HL-60/S4 treated with retinoic acid at 250 ng/mL for 4 days and 3 days (cell line): Measurements from ENCODE around the gene RASA2.

Experiments used
- in situ Hi-C: fragments of 300-500 bp; cut with MboI; formaldehyde crosslinking; loops from 2 replicates; pipeline ENCODE4 v1.7.0; 2022; ENCODE audit warnings: low sequenced_read_pairs

Gene RASA2

GRCh38 chr3:141486746-141487520 lies at the start of gene RASA2:
Gene RASA2, plus strand, starts transcription at chr3:141487027. Its CDS starts 57 bp downstream, at chr3:141487084.
- in situ Hi-C loops, result no loop called here

- in situ Hi-C loops, result no loop called here
These were observed 47.2 kb upstream of the RASA2 start for GRCh38 chr3:141439589-141439988.

GRCh38 chr3:141440942-141441341 lies 45.9 kb upstream of the RASA2 start:
- in situ Hi-C loops, result loop anchor here (10.0 kb wide), 1 partner anchor 126 kb away; no protein-coding TSS in a partner anchor

GRCh38 chr3:141441381-141442364 lies 45.2 kb upstream of the RASA2 start:
- in situ Hi-C loops, result loop anchor here (10.0 kb wide), 1 partner anchor 127 kb away; no protein-coding TSS in a partner anchor

GRCh38 chr3:141442446-141442845 lies 44.4 kb upstream of the RASA2 start:
- in situ Hi-C loops, result loop anchor here (10.0 kb wide), 1 partner anchor 128 kb away; no protein-coding TSS in a partner anchor

GRCh38 chr3:141442914-141443313 lies 43.9 kb upstream of the RASA2 start:
- in situ Hi-C loops, result loop anchor here (10.0 kb wide), 1 partner anchor 128 kb away; no protein-coding TSS in a partner anchor

GRCh38 chr3:141444586-141445285 lies 42.1 kb upstream of the RASA2 start:
- in situ Hi-C loops, result loop anchor here (10.0 kb wide), 1 partner anchor 130 kb away; no protein-coding TSS in a partner anchor

- in situ Hi-C loops, result loop anchor here (10.0 kb wide), 1 partner anchor 131 kb away; no protein-coding TSS in a partner anchor
These were observed 40.8 kb upstream of the RASA2 start for GRCh38 chr3:141445990-141446389.

- in situ Hi-C loops, result loop anchor here (10.0 kb wide), 1 partner anchor 132 kb away; no protein-coding TSS in a partner anchor
These were observed 40.1 kb upstream of the RASA2 start for GRCh38 chr3:141446737-141447136.

- in situ Hi-C loops, result loop anchor here (10.0 kb wide), 1 partner anchor 133 kb away; no protein-coding TSS in a partner anchor
These were observed 39.4 kb upstream of the RASA2 start for GRCh38 chr3:141447383-141447782.

- in situ Hi-C loops, result loop anchor here (10.0 kb wide), 1 partner anchor 134 kb away; no protein-coding TSS in a partner anchor
These were observed 38.1 kb upstream of the RASA2 start for GRCh38 chr3:141448606-141449220.

- in situ Hi-C loops, result loop anchor here (10.0 kb wide), 1 partner anchor 135 kb away; no protein-coding TSS in a partner anchor
These were observed 37.4 kb upstream of the RASA2 start for GRCh38 chr3:141449424-141449823.

- in situ Hi-C loops, result loop anchor here (25.0 kb wide), 1 partner anchor 461 kb away; no protein-coding TSS in a partner anchor
These were observed 36.0 kb upstream of the RASA2 start for GRCh38 chr3:141450727-141451375.

GRCh38 chr3:141452045-141452444 lies 34.8 kb upstream of the RASA2 start:
- in situ Hi-C loops, result loop anchor here (25.0 kb wide), 1 partner anchor 460 kb away; no protein-coding TSS in a partner anchor

GRCh38 chr3:141452773-141453172 lies 34.1 kb upstream of the RASA2 start:
- in situ Hi-C loops, result loop anchor here (25.0 kb wide), 1 partner anchor 460 kb away; no protein-coding TSS in a partner anchor

- in situ Hi-C loops, result loop anchor here (25.0 kb wide), 1 partner anchor 458 kb away; no protein-coding TSS in a partner anchor
These were observed 32.8 kb upstream of the RASA2 start for GRCh38 chr3:141454054-141454453.

GRCh38 chr3:141454906-141455602 lies 31.8 kb upstream of the RASA2 start:
- in situ Hi-C loops, result loop anchor here (25.0 kb wide), 1 partner anchor 457 kb away; no protein-coding TSS in a partner anchor
